GM12892 (cell line): ENCODE results near the gene NUP98.

Experiments
- POLR2A ChIP-seq: IDR thresholded peaks from 2 replicates; pipeline ENCODE4 v1.6.1; 2011; ENCODE audit warnings: low read depth, low read length, control low read depth
- POLR2AphosphoS5 ChIP-seq: IDR thresholded peaks from 2 replicates; pipeline ENCODE4 v1.6.1; 2011; ENCODE audit warnings: low read depth, low read length, control low read depth
- TAF1 ChIP-seq: IDR thresholded peaks from 2 replicates; pipeline ENCODE4 v1.6.1; 2011; ENCODE audit warnings: low read depth, mild to moderate bottlenecking, control low read depth, low read length, borderline replicate concordance

DNA sequence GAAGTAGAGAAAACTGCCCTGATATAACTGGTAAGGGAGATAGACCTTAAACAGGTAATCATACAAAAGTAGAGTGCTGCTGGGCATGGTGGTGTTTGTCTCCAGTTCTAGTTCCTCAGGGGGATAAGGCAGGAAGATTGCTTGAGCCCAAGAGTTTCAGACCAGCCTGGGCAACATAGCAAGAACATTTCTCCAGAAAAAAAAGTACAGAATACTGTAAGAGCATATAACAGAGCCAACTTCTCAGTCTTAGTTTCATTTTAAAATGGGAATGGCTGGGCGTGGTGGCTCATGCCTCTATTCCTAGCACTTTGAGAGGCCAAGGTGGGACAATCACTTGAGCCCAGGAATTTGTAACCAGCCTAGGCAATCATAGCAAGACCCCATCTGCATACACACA is 47.9 kb upstream of the NUP98 start:
- TF ChIP-seq TAF1: no peak
- TF ChIP-seq POLR2A: no peak
- TF ChIP-seq POLR2AphosphoS5: no peak
